B cell (primary cell): Measurements from ENCODE around the gene BNIP5. TPM values are rescaled to one million over a fixed set of nuclear protein-coding genes. Genes with fewer than 3 reads are reported as not detected.
"Not testable (repeated sequence)": the region's sequence is repeated elsewhere in the genome, so short reads cannot be mapped to it uniquely, and the experiment has no call there.

ENCODE experiments used
- ATAC-seq: fragments of 200-7000 bp; cut with Tn5 transposase; one replicate; pipeline ENCODE4 v1.10.0; 2021; ENCODE audit warnings: low read depth, mild to moderate bottlenecking, moderate number of reproducible peaks, moderate library complexity
- CTCF ChIA-PET: fragments of 350-600 bp; sonication (Branson Sonifier 250); formaldehyde crosslinking; loops from one replicate; lab custom pipeline; 2021; ENCODE audit warnings: antibody characterized with exemption, inconsistent platforms; lab: Charles Lee
- POLR2A ChIA-PET: fragments of 350-600 bp; sonication (Branson Sonifier 250); formaldehyde crosslinking; loops from one replicate; lab custom pipeline; 2021; ENCODE audit warnings: antibody characterized with exemption; lab: Charles Lee
- DNase-seq: peaks from one replicate; pipeline ENCODE4 v3.0.0; 2013
- H2AFZ ChIP-seq: 2 replicates; pipeline ENCODE4 v1.6.1; 2012; ENCODE audit warnings: mild to moderate bottlenecking, low read depth, low read length; ENCODE audit not compliant: insufficient read depth, poor library complexity, severe bottlenecking
- H3K27ac ChIP-seq, 2 donors: 1 replicate in 1 of 2; 2 replicates in 1 of 2; pipeline ENCODE4 v1.5.1; 2012 to 2013; ENCODE audit warnings: low read length in 2 of 2, mild to moderate bottlenecking in 2 of 2, moderate library complexity in 1 of 2
- H3K27me3 ChIP-seq, 4 experiments: fragments of 200-600 bp in 1 of 4; sonication (generic) in 1 of 4; replicated peaks in 1 of 4; 1 replicate in 2 of 4; 2 replicates in 2 of 4; pipeline versions ENCODE4 v1.6.1 to v1.7.0; 2013 to 2016; ENCODE audit warnings: low read length in 3 of 4, mild to moderate bottlenecking in 2 of 4, mixed read lengths in 1 of 4, moderate library complexity in 1 of 4; ENCODE audit not compliant: insufficient read depth in 4 of 4, control insufficient read depth in 3 of 4; ENCODE audit errors: control extremely low read depth in 1 of 4
- H3K36me3 ChIP-seq, 2 experiments: replicated peaks in 1 of 2; 1 replicate in 1 of 2; 2 replicates in 1 of 2; pipeline versions ENCODE4 v1.6.1 to v1.7.1; 2013; ENCODE audit warnings: low read length in 1 of 2; ENCODE audit not compliant: insufficient read depth in 2 of 2, control insufficient read depth in 1 of 2; ENCODE audit errors: control extremely low read depth in 1 of 2, extremely low read depth in 1 of 2
- H3K4me1 ChIP-seq, 2 donors: fragments of 200-600 bp in 1 of 2; sonication (generic) in 1 of 2; 1 replicate in 1 of 2; 2 replicates in 1 of 2; pipeline versions ENCODE4 v1.5.1 to v1.6.1; 2013 to 2017; ENCODE audit warnings: low read length in 2 of 2; ENCODE audit not compliant: control insufficient read depth in 2 of 2, insufficient read depth in 2 of 2
- H3K4me2 ChIP-seq: replicated peaks from 2 replicates; pipeline ENCODE3; 2012; ENCODE audit warnings: mild to moderate bottlenecking, low read depth, low read length; ENCODE audit not compliant: poor library complexity, severe bottlenecking
- H3K4me3 ChIP-seq, 5 experiments: fragments of 200-600 bp in 1 of 5; sonication (generic) in 1 of 5; 1 replicate in 3 of 5; 2 replicates in 2 of 5; pipeline versions ENCODE4 v1.5.1 to v1.7.0; 2011 to 2016; ENCODE audit warnings: low read length in 4 of 5, mild to moderate bottlenecking in 4 of 5, low read depth in 2 of 5, control low read depth in 1 of 5, moderate library complexity in 1 of 5; ENCODE audit not compliant: insufficient read depth in 1 of 5; ENCODE audit errors: control extremely low read depth in 1 of 5, extremely low read depth in 1 of 5
- H3K79me2 ChIP-seq: fragments of 200-600 bp; sonication (generic); one replicate; pipeline ENCODE4 v1.6.0; 2016; ENCODE audit warnings: low read length; ENCODE audit not compliant: control insufficient read depth, insufficient read depth
- H3K9ac ChIP-seq: fragments of 200-600 bp; sonication (generic); 2 replicates; pipeline ENCODE4 v1.6.1; 2017; ENCODE audit warnings: mild to moderate bottlenecking, low read length, moderate library complexity
- H3K9me3 ChIP-seq, 3 donors: one replicate each; pipeline versions ENCODE4 v1.6.1 to v1.7.1; 2013; ENCODE audit warnings: low read length in 2 of 3; ENCODE audit not compliant: control insufficient read depth in 2 of 3, insufficient read depth in 1 of 3; ENCODE audit errors: control extremely low read depth in 1 of 3
- H4K20me1 ChIP-seq: 2 replicates; pipeline ENCODE4 v1.6.0; 2012; ENCODE audit warnings: mild to moderate bottlenecking, low read length; ENCODE audit not compliant: insufficient read depth, control insufficient read depth, poor library complexity, severe bottlenecking
- H3K27ac Mint-ChIP-seq: one replicate; pipeline ENCODE4 v1.8.0; 2021; ENCODE audit warnings: mixed read lengths
- H3K27me3 Mint-ChIP-seq: one replicate; pipeline ENCODE4 v1.8.0; 2021; ENCODE audit warnings: mixed read lengths
- H3K4me1 Mint-ChIP-seq: one replicate; pipeline ENCODE4 v1.8.0; 2021; ENCODE audit warnings: mixed read lengths
- H3K4me3 Mint-ChIP-seq: one replicate; pipeline ENCODE4 v1.8.0; 2021; ENCODE audit warnings: mixed read lengths
- H3K9me3 Mint-ChIP-seq: one replicate; pipeline ENCODE4 v1.8.0; 2022; ENCODE audit warnings: mixed read lengths; ENCODE audit not compliant: insufficient read depth
- CTCF ChIP-seq: fragments of 200-600 bp; IDR thresholded peaks from one replicate; pipeline ENCODE4 v1.8.0; 2022; ENCODE audit warnings: antibody characterized with exemption, mild to moderate bottlenecking
- EZH2 ChIP-seq: IDR thresholded peaks from 2 replicates; pipeline ENCODE4 v1.6.1; 2012; ENCODE audit warnings: borderline replicate concordance, low read depth, mild to moderate bottlenecking, moderate library complexity, low read length; ENCODE audit not compliant: insufficient read depth, poor library complexity, severe bottlenecking
- WGBS: methylation state at CpG from one replicate; pipeline ENCODE4 v1.1.5; 2013; ENCODE audit warnings: missing lambda C conversion rate; ENCODE audit not compliant: insufficient coverage; 5-methylcytosine and 5-hydroxymethylcytosine counted together
- intact Hi-C: fragments of 100-400 bp; cut with micrococcal nuclease; formaldehyde crosslinking; loops from one replicate; pipeline ENCODE4 v1.10.0; 2022
- polyA plus RNA-seq: library from polyadenylated mRNA; depleted of rRNA; stranded (reverse); fragments of >200 nt; gene quantifications from 2 replicates; pipeline ENCODE4 v1.2.3, GENCODE V29; 2012
- total RNA-seq, 2 donors: library from RNA; stranded (reverse); fragments of 120-200 nt in 1 of 2; gene quantifications; 1 replicate in 1 of 2; 2 replicates in 1 of 2; pipeline versions ENCODE4 v1.2.3 to v1.2.4, GENCODE V29; 2013 to 2022

Gene BNIP5
- total and polyA plus RNA-seq, 2 donors (not counting 1 experiment from before 2014, with no cell fraction given) = 0.06 to 0.10 TPM

- H3K79me2 ChIP-seq, H3K4me3 Mint-ChIP-seq, H3K27me3 ChIP-seq, H3K9me3 ChIP-seq, H3K4me2 ChIP-seq, H3K4me3 ChIP-seq, H3K27ac Mint-ChIP-seq, H3K27me3 Mint-ChIP-seq, H3K9ac ChIP-seq, H2AFZ ChIP-seq, DNase-seq, H3K27ac ChIP-seq, H3K36me3 ChIP-seq, ATAC-seq, H3K9me3 Mint-ChIP-seq, POLR2A ChIA-PET, H4K20me1 ChIP-seq: not testable (repeated sequence)
- peaks cover 14 to 41% of the 10 kb centered on the region in 2 donors for H3K4me1 ChIP-seq
- peaks cover 28% of the 10 kb centered on the region for H3K4me1 Mint-ChIP-seq
- intact Hi-C loops = loop anchor here (5.0 kb wide), 1 partner anchor 241 kb away; no protein-coding TSS in a partner anchor
- CTCF ChIA-PET = interaction anchor here (1.6 to 15.7 kb wide), 3 partner anchors 22 to 336 kb away, joined by 5 to 149 read pairs (median 8); partner anchors contain the start of gene MAPK14
- WGBS = 95% methylated on average over 10 of the region's 13 CpGs
Measured at GRCh38 chr6:36363371-36363752, 26.7 kb upstream of the BNIP5 start.

GRCh38 chr6:36362551-36363370 lies 26.1 kb upstream of the BNIP5 start:
- Mint-ChIP-seq H3K4me1 (peaks cover 34% of the 10 kb centered on the region), H3K27me3 (no peaks in the 10 kb centered on the region), H3K9me3 (no peaks in the 10 kb centered on the region), H3K27ac (no peak overlapping the region), H3K4me3 (no peak overlapping the region)
- Histone ChIP-seq H3K4me3 (no peak overlapping the region), H3K4me2 (no peak overlapping the region), H4K20me1 (no peaks in the 10 kb centered on the region), H3K4me1 (peaks cover 20 to 47% of the 10 kb centered on the region in 2 donors), H3K27ac (no peak overlapping the region), H3K9ac (no peak overlapping the region), H2AFZ (no peak overlapping the region), H3K36me3 (no peaks in the 10 kb centered on the region), H3K79me2 (no peaks in the 10 kb centered on the region), H3K27me3 (no peaks in the 10 kb centered on the region), H3K9me3 (no peaks in the 10 kb centered on the region)
- 89% methylated on average over 22 of the region's 25 CpGs for WGBS
- no peak for TF ChIP-seq EZH2
- TF ChIP-seq CTCF = no peak
- no peak for DNase-seq
- CTCF ChIA-PET = interaction anchor here (2.2 to 15.7 kb wide), 4 partner anchors 21 to 335 kb away, joined by 8 to 149 read pairs (median 38); partner anchors contain the start of gene MAPK14
- intact Hi-C loops = loop anchor here (5.0 kb wide), 1 partner anchor 240 kb away; no protein-coding TSS in a partner anchor
- ATAC-seq = no peak
- POLR2A ChIA-PET = no interaction called here
